ENCODE data around the gene ERN1.

ERN1 gene

DNA sequence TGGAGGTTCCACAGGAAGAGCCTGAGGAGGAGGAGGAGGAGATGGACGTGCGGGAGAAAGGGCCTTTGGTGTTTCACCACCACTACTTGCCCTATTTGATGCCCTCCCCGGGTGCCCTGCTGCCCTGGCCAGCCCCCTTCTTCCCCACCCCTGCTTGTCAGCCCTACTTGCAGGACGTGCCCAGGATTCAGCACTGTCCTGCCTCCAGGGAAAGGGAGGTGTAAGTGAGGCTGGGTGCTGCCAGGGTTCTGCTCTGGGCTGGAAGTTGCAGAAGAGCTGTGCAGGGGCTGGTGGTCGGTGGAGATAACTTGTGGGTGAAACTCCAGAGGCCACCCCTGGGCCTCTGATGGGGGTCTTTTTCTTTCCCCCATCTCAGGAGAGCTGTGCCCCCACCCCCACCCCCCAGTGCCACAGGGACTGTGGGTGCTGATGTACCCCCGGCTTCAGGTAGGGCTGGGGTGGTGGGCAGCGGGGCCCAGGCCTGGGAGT, 128.8 kb downstream of the ERN1 start:
- no peak for DNase-seq (ENCODE audit: low read depth)
- no peak overlapping the region for H3K4me3 ChIP-seq (ENCODE audit: low read depth, low read length)

GRCh38 chr17:63999680-64000531, 130.0 kb downstream of the ERN1 start:
- H3K4me3 ChIP-seq (ENCODE audit: low read depth, low read length) = no peak overlapping the region
- no peak for DNase-seq (ENCODE audit: low read depth)

GRCh38 chr17:63998721-63999679, 130.9 kb downstream of the ERN1 start:
- DNase-seq (ENCODE audit: low read depth) = no peak
- peak overlapping the region; percentile 63 for H3K4me3 ChIP-seq (ENCODE audit: low read depth, low read length)

GRCh38 chr17:63998050-63998720, 131.8 kb downstream of the ERN1 start, which contains the start of gene PRR29:
Gene PRR29, plus strand, starts transcription at chr17:63998351. Its CDS starts 14 bp downstream, at chr17:63998365.
- peak within 1 kb of the TSS; percentile 63 for H3K4me3 ChIP-seq (ENCODE audit: low read depth, low read length)
- no peak for DNase-seq (ENCODE audit: low read depth)

DNA sequence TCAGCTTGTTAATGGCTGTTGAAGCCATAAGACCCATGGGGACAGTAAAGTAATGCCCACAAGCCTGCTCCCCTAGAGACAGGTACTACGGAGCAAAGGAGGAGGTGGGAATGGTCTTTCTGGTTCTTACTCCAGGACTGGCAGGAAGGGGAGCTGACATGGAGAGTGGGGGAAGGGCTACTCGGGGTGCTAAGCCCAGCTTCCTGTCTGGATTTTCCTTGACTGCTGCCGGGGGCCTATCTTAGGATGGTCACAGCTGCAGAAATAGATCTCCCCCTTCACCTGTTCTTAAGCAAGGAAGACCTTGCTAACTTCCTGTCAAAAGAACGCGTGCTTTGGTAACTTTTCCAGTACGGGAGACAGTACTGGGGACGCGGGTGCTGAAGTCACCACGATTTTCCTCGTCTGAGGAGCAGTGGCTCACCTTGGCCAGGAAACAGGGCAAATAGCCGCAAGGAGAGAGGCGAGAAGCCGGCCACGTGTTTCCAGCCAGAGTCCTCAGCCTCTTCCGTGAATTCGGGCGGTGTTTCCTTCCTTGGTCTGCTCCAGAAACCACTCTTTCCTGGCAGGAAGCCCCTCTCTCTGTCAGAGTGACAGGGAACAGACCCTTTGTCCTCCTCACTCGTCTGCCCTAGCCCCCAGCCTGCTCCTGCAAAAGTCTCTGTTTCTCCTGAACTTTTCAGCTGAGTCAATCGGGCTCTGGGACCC, 132.4 kb downstream of the ERN1 start:
- no peak for DNase-seq (ENCODE audit: low read depth)
- H3K4me3 ChIP-seq (ENCODE audit: low read depth, low read length) = peak overlapping the region; percentile 63

- no peak overlapping the region for H3K4me3 ChIP-seq (ENCODE audit: low read depth, low read length)
- DNase-seq (ENCODE audit: low read depth) = no peak
Observed at GRCh38 chr17:63996430-63997182, 133.3 kb downstream of the ERN1 start.

- no peak overlapping the region for H3K4me3 ChIP-seq (ENCODE audit: low read depth, low read length)
- no peak for DNase-seq (ENCODE audit: low read depth)
Observed at GRCh38 chr17:63995626-63996025, 134.3 kb downstream of the ERN1 start.

DNA sequence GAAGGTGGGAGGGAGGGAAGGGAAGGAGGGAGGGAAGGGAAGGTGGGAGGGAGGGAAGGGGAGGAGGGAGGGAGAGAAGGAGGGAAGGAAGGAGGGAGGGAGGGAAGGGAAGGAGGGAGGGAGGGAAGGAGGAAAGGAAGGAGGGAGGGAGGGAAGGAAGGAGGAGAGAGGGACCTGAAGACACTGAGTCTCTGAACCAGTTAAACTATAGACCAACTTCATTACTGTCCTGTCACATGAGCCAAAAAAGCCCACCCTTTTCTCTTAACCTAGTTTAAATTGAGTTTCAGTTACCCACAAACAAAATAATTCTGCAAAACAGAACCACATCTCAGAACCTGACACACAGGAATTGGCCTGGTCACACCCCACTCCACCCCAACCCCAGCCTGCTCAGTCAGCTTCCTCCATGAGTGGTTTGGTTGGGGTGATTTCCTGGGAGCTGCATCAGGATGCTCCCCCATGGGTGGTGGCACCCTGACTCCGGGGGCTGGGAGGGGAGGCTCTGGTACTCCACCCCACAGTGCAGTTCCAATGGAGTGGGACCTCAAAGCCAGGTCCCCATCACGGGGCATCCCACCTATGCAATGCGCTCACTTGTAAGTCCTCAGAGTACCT, 136.5 kb downstream of the ERN1 start:
- H3K4me3 ChIP-seq (ENCODE audit: low read depth, low read length) = no peak overlapping the region
- DNase-seq (ENCODE audit: low read depth) = no peak

DNA sequence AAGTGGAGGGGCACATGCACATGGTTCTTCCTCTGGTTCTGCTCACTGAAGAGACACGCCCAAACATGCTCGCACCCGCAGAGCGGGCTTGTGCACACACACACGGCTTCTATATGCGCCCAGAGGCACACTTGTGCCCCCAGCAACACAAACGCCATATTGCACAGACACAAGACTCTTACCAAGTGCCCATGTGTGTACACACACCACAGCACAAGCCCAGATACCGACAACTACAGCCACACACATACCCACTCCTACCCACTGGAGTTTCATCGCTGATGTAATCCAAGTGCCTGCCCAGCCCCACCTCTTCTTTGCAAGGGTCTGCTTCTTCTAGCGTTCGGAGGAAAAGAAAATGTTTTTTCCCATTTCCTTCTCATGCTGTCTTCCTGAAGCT, 138.3 kb downstream of the ERN1 start:
- DNase-seq (ENCODE audit: low read depth) = no peak
- no peak overlapping the region for H3K4me3 ChIP-seq (ENCODE audit: low read depth, low read length)

- no peak for DNase-seq (ENCODE audit: low read depth)
- no peak overlapping the region for H3K4me3 ChIP-seq (ENCODE audit: low read depth, low read length)
Observed at GRCh38 chr17:63989622-63990345, 140.2 kb downstream of the ERN1 start.

Data from skeletal muscle cell (primary cell).